GM19023 (cell line): ENCODE measurements around the gene IGLON5.

Experiments
- ATAC-seq: cut with Tn5 transposase; IDR thresholded peaks from one replicate; pipeline ENCODE4 v1.9.1; 2021; ENCODE audit warnings: mild to moderate bottlenecking, moderate library complexity; ENCODE audit not compliant: unreplicated experiment

Gene IGLON5

DNA sequence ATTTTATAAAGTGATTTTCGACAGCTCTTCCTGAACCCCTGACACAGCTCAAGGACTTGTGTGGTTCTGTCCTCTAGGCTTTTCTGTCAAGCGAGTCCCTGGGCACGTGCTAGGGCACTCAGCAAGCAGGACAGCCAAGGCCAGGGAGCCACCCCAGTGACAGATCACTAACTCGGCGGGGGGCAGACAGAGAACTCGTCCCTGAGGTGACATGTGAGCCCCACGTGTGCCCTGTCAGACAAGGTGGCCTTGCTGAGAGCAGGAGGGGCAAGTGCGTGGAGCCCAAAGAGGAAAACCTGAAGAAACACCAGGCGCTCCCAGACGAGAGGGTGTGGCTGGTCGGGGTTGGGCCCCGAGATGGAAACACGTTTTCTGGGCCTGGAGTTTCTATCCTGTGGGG, 49.8 kb downstream of the IGLON5 start:
- no peak for ATAC-seq

DNA sequence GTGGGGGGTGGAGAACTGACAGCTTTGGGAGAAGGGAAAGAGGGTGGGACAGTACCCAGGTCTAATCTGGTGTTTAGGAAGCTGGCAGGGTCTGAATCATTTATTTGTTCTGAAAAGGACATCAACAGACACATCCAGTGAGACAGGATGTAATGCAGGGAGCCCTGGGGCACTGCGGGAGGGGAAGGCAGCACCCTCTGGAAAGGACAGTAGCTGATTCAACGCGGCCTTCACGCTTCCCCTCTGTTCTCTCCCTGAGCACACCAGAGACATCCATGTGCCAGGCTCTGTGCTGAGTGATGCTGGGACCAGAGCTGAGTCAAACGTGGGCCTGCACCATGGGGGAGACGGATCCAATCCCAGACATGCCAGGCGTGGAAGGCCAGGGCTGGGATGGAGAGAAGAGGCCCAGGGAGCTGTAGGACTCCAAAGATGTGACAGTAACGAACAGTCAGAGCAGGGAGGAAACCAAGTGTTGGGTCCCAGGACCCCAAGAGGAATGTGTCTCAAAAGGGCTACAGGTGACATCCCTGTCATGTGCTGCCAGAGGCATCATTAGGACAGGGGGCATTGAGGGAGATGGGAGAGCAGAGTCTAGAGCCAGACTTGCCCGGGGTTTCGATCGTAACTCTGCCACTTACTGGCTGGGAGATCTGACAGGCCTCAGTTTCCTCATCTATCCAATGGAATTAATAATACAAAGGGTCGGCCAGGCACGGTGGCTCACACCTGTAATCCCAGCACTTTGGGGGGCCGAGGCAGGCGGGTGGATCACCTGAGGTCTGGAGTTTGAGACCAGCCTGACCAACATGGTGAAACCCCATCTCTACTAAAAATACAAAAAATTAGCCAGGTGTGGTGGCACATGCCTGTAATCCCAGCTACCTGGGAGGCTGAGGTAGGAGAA, 53.0 kb downstream of the IGLON5 start:
- ATAC-seq = no peak

DNA sequence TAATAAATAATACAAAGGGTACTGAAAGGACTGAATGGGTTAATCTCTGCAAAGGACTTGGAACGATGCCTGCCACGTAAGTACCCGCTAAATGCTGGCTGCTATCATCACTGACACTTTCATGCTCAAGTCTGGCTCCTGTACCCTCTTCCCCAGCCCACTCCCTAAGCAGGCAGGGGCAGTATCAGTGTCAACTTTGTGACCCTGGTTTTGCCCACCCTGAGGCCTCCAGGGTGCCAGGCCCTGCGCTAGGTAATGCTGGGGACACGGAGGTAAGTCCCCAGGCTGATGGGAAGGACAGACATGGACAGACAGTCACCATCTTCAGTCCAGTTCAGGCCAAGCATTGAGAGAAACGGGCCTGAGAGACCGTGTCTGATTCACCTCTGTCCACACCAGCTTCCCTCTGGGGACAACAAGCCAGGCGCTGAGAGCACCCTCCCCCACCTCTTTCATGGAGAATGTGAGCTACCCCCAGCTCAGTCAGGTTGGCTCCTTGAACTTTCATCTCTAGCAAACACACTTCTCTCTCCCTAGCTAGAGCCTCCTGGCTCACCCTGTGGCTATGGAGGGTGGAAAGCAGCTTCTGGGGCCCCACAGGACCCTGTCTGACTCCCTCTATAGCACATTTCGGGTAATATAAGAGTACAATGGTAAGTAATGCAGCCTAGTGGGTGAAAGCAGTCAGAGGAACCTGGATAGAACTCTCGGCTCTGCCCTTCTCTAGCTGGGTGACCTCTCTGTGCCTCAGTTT, 53.9 kb downstream of the IGLON5 start:
- no peak for ATAC-seq

GRCh38 chr19:51365965-51366388, 54.5 kb downstream of the IGLON5 start, which contains the start of gene ETFB:
Gene ETFB, minus strand, starts transcription at chr19:51366388. Its CDS starts 62 bp downstream, at chr19:51366326.
- no peak for ATAC-seq

GRCh38 chr19:51366389-51367254, 55.2 kb downstream of the IGLON5 start:
- ATAC-seq = peak; percentile 41

- ATAC-seq = peak; percentile 2
Measured at GRCh38 chr19:51367255-51367564, 55.8 kb downstream of the IGLON5 start.

- ATAC-seq = peak; percentile 82
Measured at GRCh38 chr19:51367565-51368365, 56.3 kb downstream of the IGLON5 start.

GRCh38 chr19:51368366-51369282, 57.2 kb downstream of the IGLON5 start, which contains the start of gene CLDND2:
Gene CLDND2, minus strand, starts transcription at chr19:51369003. Its CDS starts 426 bp downstream, at chr19:51368577.
- no peak for ATAC-seq

DNA sequence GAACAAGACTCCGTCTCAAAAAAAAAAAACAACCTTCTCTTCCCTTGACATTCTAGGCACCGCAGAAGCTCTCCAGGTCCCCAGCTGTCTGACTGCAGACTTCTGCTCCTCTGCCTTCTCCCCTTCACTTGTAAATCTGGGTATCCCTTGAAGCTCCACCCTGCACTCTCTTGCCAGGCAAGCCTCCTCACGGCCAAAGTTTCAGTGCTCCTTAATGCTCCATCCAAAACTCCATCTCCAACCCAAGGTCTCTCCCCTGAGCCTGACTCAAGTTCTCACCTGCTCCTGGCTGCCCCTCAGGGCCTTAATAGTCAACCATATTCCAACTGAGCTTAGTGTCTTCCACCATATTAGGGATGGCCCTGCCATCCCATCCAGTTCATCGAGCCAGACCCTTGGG, 58.8 kb downstream of the IGLON5 start:
- ATAC-seq = no peak

GRCh38 chr19:51371186-51371690, 59.8 kb downstream of the IGLON5 start:
- no peak for ATAC-seq

GRCh38 chr19:51372021-51372648, 60.7 kb downstream of the IGLON5 start:
- no peak for ATAC-seq

- no peak for ATAC-seq
Measured at GRCh38 chr19:51372649-51373504, 61.4 kb downstream of the IGLON5 start, which contains the start of gene NKG7. Gene NKG7, minus strand, starts transcription at chr19:51372654. Its CDS starts 119 bp downstream, at chr19:51372535.

GRCh38 chr19:51375504-51376221, 64.2 kb downstream of the IGLON5 start:
- ATAC-seq = no peak

DNA sequence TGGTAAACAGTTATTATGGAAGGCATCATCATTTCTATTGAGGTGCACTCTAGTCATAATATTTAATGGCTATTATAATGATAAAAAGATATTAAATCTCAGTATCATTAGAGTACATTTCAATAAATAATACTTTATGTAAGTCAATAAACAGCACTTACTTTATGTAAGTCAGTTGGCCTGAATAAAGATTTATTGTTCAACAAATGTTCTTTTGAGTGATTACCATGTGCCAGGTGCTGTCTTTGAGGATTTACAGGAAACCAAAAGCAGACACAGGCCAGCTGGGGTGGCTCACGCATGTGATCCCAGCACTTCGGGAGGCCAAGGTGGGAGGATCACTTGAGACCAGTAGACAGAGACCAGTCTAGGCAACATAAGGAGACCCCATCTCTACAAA, 66.0 kb downstream of the IGLON5 start:
- no peak for ATAC-seq

GRCh38 chr19:51380379-51380778, 68.9 kb downstream of the IGLON5 start:
- ATAC-seq = no peak
